PC-9 (cell line): ENCODE measurements around the gene MDC1. TPM values are rescaled to one million over a fixed set of nuclear protein-coding genes. Genes with fewer than 3 reads are reported as not detected.
A peak's percentile ranks its signal among the peaks of the same experiment; 100 is the strongest.

Experiments
- BruUV-seq: library from RNA; stranded (reverse); fragments of 400-500 nt; replicated peaks from 2 replicates; lab custom pipeline; 2021; lab: Mats Ljungman, UMichigan
- CTCF ChIA-PET: fragments of 300-600 bp; sonication (Branson Sonifier 250); formaldehyde crosslinking; loops from one replicate; lab custom pipeline; 2022; ENCODE audit warnings: antibody characterized with exemption; lab: Charles Lee
- POLR2A ChIA-PET: fragments of 300-600 bp; sonication (Branson Sonifier 250); formaldehyde crosslinking; loops from one replicate; lab custom pipeline; 2022; ENCODE audit warnings: antibody characterized with exemption; ENCODE audit not compliant: unreplicated experiment; lab: Charles Lee
- DNase-seq, 2 experiments: peaks; one replicate each; pipeline versions ENCODE4 v3.0.0 to v3.0.0-alpha.2; 2015 to 2022; ENCODE audit warnings: mixed read lengths in 1 of 2
- H2AFZ ChIP-seq: fragments of 200-600 bp; sonication (generic); 2 replicates; pipeline ENCODE4 v1.8.1; 2017; ENCODE audit warnings: antibody characterized with exemption
- H3F3A ChIP-seq: fragments of 200-600 bp; sonication (generic); 2 replicates; pipeline ENCODE4 v1.8.1; 2017; ENCODE audit warnings: antibody characterized with exemption, mild to moderate bottlenecking, low read depth; ENCODE audit not compliant: insufficient read depth
- H3K27ac ChIP-seq: fragments of 200-600 bp; sonication (generic); 2 replicates; pipeline ENCODE4 v1.6.1; 2016; ENCODE audit warnings: mixed run types
- H3K27me3 ChIP-seq: fragments of 200-600 bp; sonication (generic); 2 replicates; pipeline ENCODE4 v1.6.1; 2016; ENCODE audit warnings: low read depth, mixed run types; ENCODE audit not compliant: insufficient read depth
- H3K36me3 ChIP-seq: fragments of 200-600 bp; sonication (generic); 2 replicates; pipeline ENCODE4 v1.6.1; 2016; ENCODE audit warnings: low read depth, mixed run types
- H3K4me1 ChIP-seq: fragments of 200-600 bp; sonication (generic); replicated peaks from 2 replicates; pipeline ENCODE4 v1.6.1; 2016; ENCODE audit warnings: mixed run types; ENCODE audit not compliant: insufficient read depth
- H3K4me2 ChIP-seq: fragments of 200-600 bp; sonication (generic); 2 replicates; pipeline ENCODE4 v1.6.1; 2017; ENCODE audit warnings: mixed run types
- H3K4me3 ChIP-seq: fragments of 200-600 bp; sonication (generic); 2 replicates; pipeline ENCODE4 v1.6.1; 2016; ENCODE audit warnings: mixed run types
- H3K79me2 ChIP-seq: fragments of 200-600 bp; sonication (generic); 2 replicates; pipeline ENCODE4 v1.6.1; 2017; ENCODE audit warnings: low read depth, mixed run types
- H3K9me2 ChIP-seq: fragments of 200-600 bp; sonication (generic); 2 replicates; pipeline ENCODE4 v1.8.1; 2017; ENCODE audit warnings: mild to moderate bottlenecking; ENCODE audit not compliant: insufficient read depth
- H3K9me3 ChIP-seq: fragments of 200-600 bp; sonication (generic); 2 replicates; pipeline ENCODE4 v1.8.1; 2016; ENCODE audit warnings: low read depth; ENCODE audit not compliant: insufficient read depth
- H4K20me1 ChIP-seq: fragments of 200-600 bp; sonication (generic); 2 replicates; pipeline ENCODE4 v1.8.1; 2017; ENCODE audit not compliant: insufficient read depth
- CTCF ChIP-seq: fragments of 200-600 bp; sonication (generic); conservative IDR thresholded peaks from 2 replicates; pipeline ENCODE4 v1.6.1; 2017; ENCODE audit warnings: mixed run types, antibody characterized with exemption, mild to moderate bottlenecking, moderate library complexity
- EZH2 ChIP-seq: fragments of 200-600 bp; sonication (generic); IDR thresholded peaks from 2 replicates; pipeline ENCODE4 v1.8.0; 2017; ENCODE audit warnings: antibody characterized with exemption, low read depth
- intact Hi-C: fragments of 100-400 bp; cut with micrococcal nuclease; formaldehyde crosslinking; loops from one replicate; pipeline ENCODE4 v1.10.0; 2022; ENCODE audit not compliant: unreplicated experiment
- total RNA-seq: library from RNA; stranded (reverse); gene quantifications from 2 replicates; pipeline ENCODE4 v1.2.3, GENCODE V29; 2021

Gene MDC1
- total RNA-seq, 1 experiment from 2014 or later = 81.6 TPM

- intact Hi-C loops = no loop called here
- peaks cover 6% of the 10 kb centered on the region; the same call in 1 of the 2 replicates for H3K4me1 ChIP-seq
- H2AFZ ChIP-seq = no peak overlapping the region
- no peak overlapping the region for H3K27ac ChIP-seq
- H3K4me2 ChIP-seq = no peak overlapping the region
- POLR2A ChIA-PET = no interaction called here
- H3K27me3 ChIP-seq = no peaks in the 10 kb centered on the region
- H4K20me1 ChIP-seq = no peaks in the 10 kb centered on the region
- no peak for DNase-seq
- CTCF ChIA-PET = interaction anchor here (0.6 kb wide), 1 partner anchor 112 kb away, joined by 3 read pairs; no protein-coding TSS in a partner anchor
- no peaks in the 10 kb centered on the region for H3K36me3 ChIP-seq
- no peaks in the 10 kb centered on the region for H3K9me2 ChIP-seq
- no peaks in the 10 kb centered on the region for H3K9me3 ChIP-seq
- peaks cover 20% of the 10 kb centered on the region; the same call in 1 of the 2 replicates for H3F3A ChIP-seq
- no peak for TF ChIP-seq CTCF
- TF ChIP-seq EZH2 = no peak
- no peak overlapping the region for H3K4me3 ChIP-seq
- no TSS peak for BruUV-seq
- H3K79me2 ChIP-seq = no peaks in the 10 kb centered on the region
Observed at GRCh38 chr6:30700340-30700739, 16.7 kb downstream of the MDC1 start.

- POLR2A ChIA-PET = interaction anchor here (0.7 kb wide), 1 partner anchor 41 kb away, joined by 21 read pairs; no protein-coding TSS in a partner anchor
- no peaks in the 10 kb centered on the region for H3K36me3 ChIP-seq
- H3K4me3 ChIP-seq = no peak overlapping the region
- no peaks in the 10 kb centered on the region for H3K27me3 ChIP-seq
- TF ChIP-seq CTCF (no peak), EZH2 (no peak)
- H4K20me1 ChIP-seq = no peaks in the 10 kb centered on the region
- BruUV-seq = no TSS peak
- no peaks in the 10 kb centered on the region for H3K9me3 ChIP-seq
- no peak overlapping the region for H3K27ac ChIP-seq
- H3K4me1 ChIP-seq = peaks cover 18% of the 10 kb centered on the region
- H2AFZ ChIP-seq = no peak overlapping the region
- no peak for DNase-seq
- CTCF ChIA-PET = no interaction called here
- no peaks in the 10 kb centered on the region for H3K79me2 ChIP-seq
- H3F3A ChIP-seq = peaks cover 22% of the 10 kb centered on the region; the same call in 1 of the 2 replicates
- no peak overlapping the region for H3K4me2 ChIP-seq
- intact Hi-C loops = no loop called here
- H3K9me2 ChIP-seq = no peaks in the 10 kb centered on the region
Observed at GRCh38 chr6:30696432-30696831, 20.6 kb downstream of the MDC1 start.

GRCh38 chr6:30691208-30691847 is 25.8 kb downstream of the MDC1 start:
- H4K20me1 ChIP-seq = no peaks in the 10 kb centered on the region
- POLR2A ChIA-PET = interaction anchor here (0.7 to 1.1 kb wide), 3 partner anchors 26 to 77 kb away, joined by 4 to 8 read pairs (median 5); partner anchors contain the start of genes MDC1 and MRPS18B
- peaks cover 20% of the 10 kb centered on the region; the same call in 1 of the 2 replicates for H3F3A ChIP-seq
- H3K9me3 ChIP-seq = no peaks in the 10 kb centered on the region
- TF ChIP-seq EZH2 = no peak
- TF ChIP-seq CTCF = no peak
- peak overlapping the region; percentile 87; the same call in 1 of the 2 replicates for H3K4me3 ChIP-seq
- no TSS peak for BruUV-seq
- DNase-seq = no peak
- no peaks in the 10 kb centered on the region for H3K27me3 ChIP-seq
- H3K9me2 ChIP-seq = no peaks in the 10 kb centered on the region
- H3K79me2 ChIP-seq = peaks cover 12% of the 10 kb centered on the region
- H3K27ac ChIP-seq = no peak overlapping the region
- CTCF ChIA-PET = interaction anchor here (0.6 to 1.1 kb wide), 2 partner anchors 19 to 430 kb away, joined by 3 to 6 read pairs; partner anchors contain the start of gene DHX16
- peak overlapping the region; percentile 84 for H3K4me2 ChIP-seq
- intact Hi-C loops = no loop called here
- H3K4me1 ChIP-seq = peaks cover 40% of the 10 kb centered on the region
- H2AFZ ChIP-seq = peak overlapping the region; percentile 93
- H3K36me3 ChIP-seq = no peaks in the 10 kb centered on the region
